Smooth muscle cell (in vitro differentiated cells): ENCODE results near the gene HECW1. TPM values are rescaled to one million over a fixed set of nuclear protein-coding genes. Genes with fewer than 3 reads are reported as not detected.
"Not testable (repeated sequence)": the region's sequence is repeated elsewhere in the genome, so short reads cannot be mapped to it uniquely, and the experiment has no call there.

Experiments
- DNase-seq: peaks from one replicate; lab custom pipeline; 2025; ENCODE audit not compliant: unreplicated experiment; lab: John Stamatoyannopoulos, UW
- H2AFZ ChIP-seq: fragments of 200-600 bp; sonication (generic); 2 replicates; pipeline ENCODE4 v1.6.0; 2016; ENCODE audit warnings: antibody characterized with exemption, low read depth, mild to moderate bottlenecking
- H3F3A ChIP-seq: fragments of 200-600 bp; sonication (generic); 2 replicates; pipeline ENCODE4 v1.6.0; 2017; ENCODE audit warnings: antibody characterized with exemption, low read depth
- H3K27ac ChIP-seq: fragments of 200-600 bp; sonication (generic); 2 replicates; pipeline ENCODE4 v1.5.1; 2016; ENCODE audit warnings: low read depth, mild to moderate bottlenecking
- H3K27me3 ChIP-seq: fragments of 200-600 bp; sonication (generic); 2 replicates; pipeline ENCODE4 v1.6.1; 2016; ENCODE audit warnings: low read depth, mild to moderate bottlenecking
- H3K36me3 ChIP-seq: fragments of 200-600 bp; sonication (generic); 2 replicates; pipeline ENCODE4 v1.5.1; 2016; ENCODE audit warnings: low read depth
- H3K4me1 ChIP-seq: fragments of 200-600 bp; sonication (generic); 2 replicates; pipeline ENCODE4 v1.5.1; 2016; ENCODE audit warnings: low read depth
- H3K4me2 ChIP-seq: fragments of 200-600 bp; sonication (generic); 2 replicates; pipeline ENCODE4 v1.6.0; 2016; ENCODE audit warnings: mild to moderate bottlenecking
- H3K4me3 ChIP-seq: fragments of 200-600 bp; sonication (generic); 2 replicates; pipeline ENCODE4 v1.5.1; 2016; ENCODE audit warnings: mild to moderate bottlenecking
- H3K79me2 ChIP-seq: fragments of 200-600 bp; sonication (generic); 2 replicates; pipeline ENCODE4 v1.6.0; 2016; ENCODE audit warnings: low read depth, mild to moderate bottlenecking
- H3K9ac ChIP-seq: fragments of 200-600 bp; sonication (generic); 2 replicates; pipeline ENCODE4 v1.6.0; 2016; ENCODE audit warnings: low read depth
- H3K9me3 ChIP-seq: fragments of 200-600 bp; sonication (generic); replicated peaks from 2 replicates; pipeline ENCODE4 v1.5.1; 2016; ENCODE audit warnings: low read depth
- H4K20me1 ChIP-seq: fragments of 200-600 bp; sonication (generic); 2 replicates; pipeline ENCODE4 v1.6.0; 2016; ENCODE audit warnings: low read depth
- CTCF ChIP-seq: fragments of 200-600 bp; sonication (generic); IDR thresholded peaks from 2 replicates; pipeline ENCODE4 v1.5.1; 2017; ENCODE audit warnings: borderline replicate concordance, mild to moderate bottlenecking, antibody characterized with exemption; ENCODE audit not compliant: insufficient read depth, poor library complexity, severe bottlenecking
- WGBS: methylation state at CpG from one replicate; pipeline ENCODE4 v1.1.7; 2016; ENCODE audit warnings: low lambda C conversion rate; 5-methylcytosine and 5-hydroxymethylcytosine counted together
- polyA plus RNA-seq: library from polyadenylated mRNA; unstranded; fragments of >200 nt; fragmentation: Nextera tagmentation; extraction: Ambion mirVana; gene quantifications from 2 replicates; pipeline ENCODE4 v1.2.1, GENCODE V29; 2016
- total RNA-seq: library from RNA; depleted of rRNA; stranded (reverse); fragments of >200 nt; gene quantifications from 2 replicates; pipeline ENCODE4 v1.2.3, GENCODE V29; 2014

HECW1 gene
- total and polyA plus RNA-seq, 2 experiments from 2014 or later, result 0.09 to 0.49 TPM

GRCh38 chr7:43205171-43205795 lies 92.8 kb downstream of the HECW1 start:
- Histone ChIP-seq H3K4me3 (no peak overlapping the region), H3K4me1 (no peaks in the 10 kb centered on the region), H3K79me2 (no peaks in the 10 kb centered on the region), H3K4me2 (no peak overlapping the region), H3K9me3 (no peaks in the 10 kb centered on the region), H4K20me1 (no peaks in the 10 kb centered on the region), H3F3A (no peaks in the 10 kb centered on the region), H3K27ac (no peak overlapping the region), H3K9ac (no peak overlapping the region), H3K27me3 (no peaks in the 10 kb centered on the region), H3K36me3 (no peaks in the 10 kb centered on the region), H2AFZ (no peak overlapping the region)
- 92% methylated on average over 8 of the region's 8 CpGs for WGBS
- no peak for DNase-seq
- no peak for TF ChIP-seq CTCF

GRCh38 chr7:43208242-43208641 lies 95.8 kb downstream of the HECW1 start:
- Histone ChIP-seq H4K20me1 (no peaks in the 10 kb centered on the region), H3K36me3 (no peaks in the 10 kb centered on the region), H3K27ac (no peak overlapping the region), H3K79me2 (no peaks in the 10 kb centered on the region), H3K4me3 (no peak overlapping the region), H3K9ac (no peak overlapping the region), H3K4me2 (no peak overlapping the region), H3K9me3 (no peaks in the 10 kb centered on the region), H2AFZ (no peak overlapping the region), H3K27me3 (no peaks in the 10 kb centered on the region), H3K4me1 (no peaks in the 10 kb centered on the region), H3F3A (no peaks in the 10 kb centered on the region)
- TF ChIP-seq CTCF, result no peak
- WGBS, result 79% methylated on average over 2 of the region's 2 CpGs
- no peak for DNase-seq

GRCh38 chr7:43210539-43210938 lies 98.1 kb downstream of the HECW1 start:
- H3K4me3 ChIP-seq, H3K4me1 ChIP-seq, H4K20me1 ChIP-seq, H3K36me3 ChIP-seq, H3K27me3 ChIP-seq, H3K4me2 ChIP-seq, H3K9ac ChIP-seq, H2AFZ ChIP-seq, H3K27ac ChIP-seq, H3K79me2 ChIP-seq, DNase-seq, H3K9me3 ChIP-seq, H3F3A ChIP-seq: not testable (repeated sequence)
- 88% methylated on average over 11 of the region's 11 CpGs for WGBS

- Histone ChIP-seq H3K9me3 (no peaks in the 10 kb centered on the region), H3K4me1 (no peaks in the 10 kb centered on the region), H3K9ac (no peak overlapping the region), H3F3A (no peaks in the 10 kb centered on the region), H3K4me2 (no peak overlapping the region), H3K79me2 (no peaks in the 10 kb centered on the region), H2AFZ (no peak overlapping the region), H3K36me3 (no peaks in the 10 kb centered on the region), H3K4me3 (no peak overlapping the region), H3K27ac (no peak overlapping the region), H3K27me3 (no peaks in the 10 kb centered on the region), H4K20me1 (no peaks in the 10 kb centered on the region)
- peak; percentile 13 for TF ChIP-seq CTCF
- DNase-seq, result no peak
- WGBS, result 83% methylated on average over 5 of the region's 5 CpGs
Measured at GRCh38 chr7:43211286-43211685, 98.8 kb downstream of the HECW1 start.
